Kidney epithelial cell (primary cell): Measurements from ENCODE around the gene POLK. TPM values are rescaled to one million over a fixed set of nuclear protein-coding genes. Genes with fewer than 3 reads are reported as not detected.
A peak's percentile ranks its signal among the peaks of the same experiment; 100 is the strongest.

ENCODE experiments used
- DNase-seq: peaks from one replicate; pipeline ENCODE4 v3.0.0-alpha.2; 2010; ENCODE audit warnings: low read depth
- H3K27me3 ChIP-seq: 2 replicates; pipeline ENCODE4 v1.6.0; 2011; ENCODE audit warnings: low read length; ENCODE audit not compliant: control insufficient read depth, insufficient read depth
- H3K36me3 ChIP-seq: 2 replicates; pipeline ENCODE4 v1.5.1; 2011; ENCODE audit warnings: low read length; ENCODE audit not compliant: control insufficient read depth, insufficient read depth
- H3K4me3 ChIP-seq: 2 replicates; pipeline ENCODE4 v1.5.1; 2011; ENCODE audit warnings: low read depth, mild to moderate bottlenecking, control low read depth, low read length
- total RNA-seq: library from RNA; depleted of rRNA; stranded (reverse); fragments of >200 nt; gene quantifications from 2 replicates; pipeline ENCODE4 v1.2.3, GENCODE V29; 2015
- TF ChIP-seq, protein P1 (sequence below): IDR thresholded peaks from 2 replicates; pipeline ENCODE4 v1.5.1; 2011; ENCODE audit warnings: mild to moderate bottlenecking, moderate library complexity, low read length, control low read depth, inconsistent platforms; ENCODE audit not compliant: insufficient read depth, poor library complexity, severe bottlenecking

Gene POLK
- total RNA-seq, 1 donor from 2014 or later, result 18.6 TPM

GRCh38 chr5:75584641-75585040 is 73.0 kb downstream of the POLK start:
- Histone ChIP-seq H3K27me3 (no peaks in the 10 kb centered on the region), H3K4me3 (no peak overlapping the region), H3K36me3 (no peaks in the 10 kb centered on the region)
- no peak for DNase-seq
- TF ChIP-seq, protein P1, sequence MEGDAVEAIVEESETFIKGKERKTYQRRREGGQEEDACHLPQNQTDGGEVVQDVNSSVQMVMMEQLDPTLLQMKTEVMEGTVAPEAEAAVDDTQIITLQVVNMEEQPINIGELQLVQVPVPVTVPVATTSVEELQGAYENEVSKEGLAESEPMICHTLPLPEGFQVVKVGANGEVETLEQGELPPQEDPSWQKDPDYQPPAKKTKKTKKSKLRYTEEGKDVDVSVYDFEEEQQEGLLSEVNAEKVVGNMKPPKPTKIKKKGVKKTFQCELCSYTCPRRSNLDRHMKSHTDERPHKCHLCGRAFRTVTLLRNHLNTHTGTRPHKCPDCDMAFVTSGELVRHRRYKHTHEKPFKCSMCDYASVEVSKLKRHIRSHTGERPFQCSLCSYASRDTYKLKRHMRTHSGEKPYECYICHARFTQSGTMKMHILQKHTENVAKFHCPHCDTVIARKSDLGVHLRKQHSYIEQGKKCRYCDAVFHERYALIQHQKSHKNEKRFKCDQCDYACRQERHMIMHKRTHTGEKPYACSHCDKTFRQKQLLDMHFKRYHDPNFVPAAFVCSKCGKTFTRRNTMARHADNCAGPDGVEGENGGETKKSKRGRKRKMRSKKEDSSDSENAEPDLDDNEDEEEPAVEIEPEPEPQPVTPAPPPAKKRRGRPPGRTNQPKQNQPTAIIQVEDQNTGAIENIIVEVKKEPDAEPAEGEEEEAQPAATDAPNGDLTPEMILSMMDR, result peak; percentile 27

- H3K36me3 ChIP-seq, result no peaks in the 10 kb centered on the region
- no peaks in the 10 kb centered on the region for H3K27me3 ChIP-seq
- H3K4me3 ChIP-seq, result no peak overlapping the region
- no peak for DNase-seq
- TF ChIP-seq, protein P1, result no peak
Observed at GRCh38 chr5:75588666-75589065, 77.0 kb downstream of the POLK start.

DNA sequence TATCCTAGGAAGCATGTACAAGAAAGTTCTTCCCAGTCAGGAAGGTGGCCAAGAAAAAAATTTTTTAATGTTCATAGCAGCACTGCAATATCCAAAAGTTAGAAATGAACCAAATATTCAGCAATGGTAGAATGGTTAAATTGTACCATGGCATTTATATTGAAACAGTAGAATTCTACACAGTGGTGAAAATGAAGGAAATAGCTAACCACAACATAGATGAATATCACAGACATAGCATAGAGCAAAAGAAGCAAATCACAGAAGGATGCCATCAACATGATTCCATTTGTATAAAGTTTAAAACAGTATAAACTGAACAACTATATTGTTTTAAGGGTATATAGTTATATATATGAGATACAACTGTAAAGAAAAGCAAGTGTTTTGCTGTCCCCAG is 88.8 kb downstream of the POLK start:
- no peaks in the 10 kb centered on the region for H3K36me3 ChIP-seq
- no peak for DNase-seq
- TF ChIP-seq, protein P1, result no peak
- H3K4me3 ChIP-seq, result no peak overlapping the region
- H3K27me3 ChIP-seq, result no peaks in the 10 kb centered on the region

DNA sequence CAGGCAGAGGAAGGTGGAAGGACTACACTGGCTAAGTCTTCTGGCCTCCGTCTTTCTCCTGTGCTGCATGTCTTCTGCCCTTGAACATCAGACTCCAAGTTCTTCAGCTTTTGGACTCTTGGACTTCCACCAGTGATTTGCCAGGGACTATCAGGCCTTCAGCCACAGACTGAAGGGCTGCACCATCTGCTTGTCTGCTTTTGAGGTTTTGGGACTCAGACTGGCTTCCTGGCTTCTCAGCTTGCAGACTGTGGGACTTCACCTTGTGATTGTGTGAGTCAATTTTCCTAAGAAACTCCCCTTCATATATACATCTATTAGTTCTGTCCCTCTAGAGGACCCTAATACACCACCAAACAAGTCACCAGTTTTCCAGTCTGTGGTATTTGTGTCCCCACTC is 89.9 kb downstream of the POLK start:
- no peak for DNase-seq
- Histone ChIP-seq H3K36me3 (no peaks in the 10 kb centered on the region), H3K4me3 (no peak overlapping the region), H3K27me3 (no peaks in the 10 kb centered on the region)
- TF ChIP-seq, protein P1, result no peak

DNA sequence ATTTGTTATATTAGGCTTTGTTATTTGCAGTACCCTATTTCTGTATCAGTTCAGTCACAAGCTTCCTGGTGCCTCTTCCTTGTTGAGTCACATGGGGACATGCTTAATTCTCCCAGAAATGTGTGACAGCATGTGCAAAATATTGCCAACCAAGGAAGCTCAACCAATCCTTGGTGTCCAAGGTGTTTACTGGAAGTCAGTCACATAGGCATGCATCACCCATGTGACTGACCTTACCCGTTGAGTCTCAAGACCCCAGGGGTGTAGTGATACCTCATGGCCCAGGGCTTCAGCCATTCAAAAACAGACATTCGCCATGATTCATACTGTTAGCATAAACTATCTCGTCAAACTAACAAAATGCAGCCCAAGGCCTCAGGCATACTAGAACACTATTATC is 90.3 kb downstream of the POLK start:
- DNase-seq, result no peak
- H3K4me3 ChIP-seq, result no peak overlapping the region
- H3K27me3 ChIP-seq, result no peaks in the 10 kb centered on the region

DNA sequence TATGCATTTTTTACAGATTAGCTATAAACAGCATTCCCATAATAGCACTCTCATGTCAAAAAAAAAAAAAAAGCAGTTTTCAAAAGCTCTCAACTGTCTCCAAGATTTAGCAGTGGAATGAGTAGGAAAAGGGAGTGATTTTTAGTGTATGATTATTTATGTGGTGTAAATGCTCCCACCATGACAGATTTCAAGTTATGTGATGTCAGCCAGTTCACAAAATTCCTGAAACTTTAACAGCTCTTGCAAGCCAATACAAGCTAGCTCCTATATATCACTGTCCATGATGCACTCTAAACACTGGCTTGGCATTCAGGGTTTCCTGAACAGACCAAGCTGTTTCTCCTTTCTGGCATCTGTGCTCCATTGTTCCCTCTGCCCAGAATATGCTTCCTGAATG is 91.7 kb downstream of the POLK start:
- TF ChIP-seq, protein P1, result no peak
- no peaks in the 10 kb centered on the region for H3K36me3 ChIP-seq

More for the DNA sequence above, 90.3 kb downstream of the POLK start:
- no peaks in the 10 kb centered on the region for H3K36me3 ChIP-seq
- TF ChIP-seq, protein P1, result no peak

More for the DNA sequence above, 91.7 kb downstream of the POLK start:
- no peak for DNase-seq
- no peak overlapping the region for H3K4me3 ChIP-seq
- no peaks in the 10 kb centered on the region for H3K27me3 ChIP-seq
